Measurements from ENCODE around the gene PDIA6. TPM values are rescaled to one million over a fixed set of nuclear protein-coding genes. Genes with fewer than 3 reads are reported as not detected.

Gene PDIA6
- total RNA-seq, 4 donors from 2014 or later, result 58.2 to 109 (median 99.3) TPM

GRCh38 chr2:10814142-10814541, 1.6 kb upstream of the PDIA6 start:
- TF ChIP-seq CTCF (IDR thresholded peaks at IDR 0.05; ENCODE audit: low read depth), result no peak

GRCh38 chr2:10811517-10811916, 1.1 kb downstream of the PDIA6 start:
- TF ChIP-seq CTCF (IDR thresholded peaks at IDR 0.05; ENCODE audit: low read depth), result no peak

GRCh38 chr2:10810202-10811161, 2.1 kb downstream of the PDIA6 start:
- no peak for TF ChIP-seq CTCF (IDR thresholded peaks at IDR 0.05; ENCODE audit: low read depth)

DNA sequence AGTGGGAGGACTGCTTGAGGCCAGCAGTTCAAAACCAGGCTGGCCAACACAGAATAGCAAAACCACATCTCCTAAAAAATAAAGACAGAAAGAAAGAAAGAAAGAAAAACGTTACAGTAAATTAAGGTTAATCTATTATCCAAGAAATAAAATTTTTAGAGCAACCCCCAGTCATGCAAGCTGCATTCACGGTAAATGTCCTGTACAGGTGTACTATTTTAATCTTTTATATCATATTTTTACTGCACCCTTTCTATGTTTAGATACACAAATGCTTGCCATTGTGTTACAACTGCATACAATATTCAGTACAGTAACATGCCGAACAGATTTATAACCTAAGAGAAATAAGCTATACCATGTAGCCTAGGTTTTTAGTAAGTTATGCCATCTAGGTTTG, 6.0 kb downstream of the PDIA6 start:
- TF ChIP-seq CTCF (IDR thresholded peaks at IDR 0.05; ENCODE audit: low read depth), result no peak

DNA sequence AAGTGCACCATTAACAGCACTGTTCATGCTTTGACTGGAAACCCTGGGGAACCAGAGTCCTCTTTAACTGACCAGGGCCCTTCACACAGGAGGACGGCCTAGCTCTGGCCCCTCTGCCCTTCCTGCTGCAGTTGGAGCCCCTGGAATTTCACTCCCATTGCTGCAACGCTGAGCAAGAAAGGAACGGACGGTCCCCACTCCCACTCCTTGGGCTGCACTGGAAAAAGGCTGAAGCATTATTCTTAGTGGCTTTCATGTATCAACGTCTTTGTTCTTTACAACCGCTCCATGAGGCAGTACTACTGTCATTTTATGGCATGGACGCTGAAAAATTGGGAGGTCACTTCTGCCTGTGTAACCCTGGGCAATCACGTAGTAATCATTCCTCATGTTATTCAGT, 9.9 kb downstream of the PDIA6 start:
- no peak for TF ChIP-seq CTCF (IDR thresholded peaks at IDR 0.05; ENCODE audit: low read depth)

DNA sequence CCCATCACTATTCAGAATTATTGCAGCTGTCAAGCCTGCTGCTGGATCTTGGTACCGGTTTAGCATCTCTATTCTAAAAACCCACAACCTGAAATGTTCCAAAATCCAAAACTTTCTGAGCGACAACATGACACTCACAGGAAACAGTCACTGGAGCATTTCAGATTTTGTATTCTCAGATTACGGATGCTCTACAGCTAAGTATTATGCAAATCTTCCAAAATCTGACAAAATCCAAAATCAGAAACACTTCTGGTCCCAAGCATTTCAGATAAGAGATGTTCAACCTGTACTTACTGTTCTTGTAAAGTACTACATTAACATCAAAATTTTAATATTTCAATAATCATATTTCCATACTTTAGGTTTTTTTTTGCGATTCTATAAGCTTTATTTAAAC, 12.4 kb downstream of the PDIA6 start:
- TF ChIP-seq CTCF (IDR thresholded peaks at IDR 0.05; ENCODE audit: low read depth), result no peak

DNA sequence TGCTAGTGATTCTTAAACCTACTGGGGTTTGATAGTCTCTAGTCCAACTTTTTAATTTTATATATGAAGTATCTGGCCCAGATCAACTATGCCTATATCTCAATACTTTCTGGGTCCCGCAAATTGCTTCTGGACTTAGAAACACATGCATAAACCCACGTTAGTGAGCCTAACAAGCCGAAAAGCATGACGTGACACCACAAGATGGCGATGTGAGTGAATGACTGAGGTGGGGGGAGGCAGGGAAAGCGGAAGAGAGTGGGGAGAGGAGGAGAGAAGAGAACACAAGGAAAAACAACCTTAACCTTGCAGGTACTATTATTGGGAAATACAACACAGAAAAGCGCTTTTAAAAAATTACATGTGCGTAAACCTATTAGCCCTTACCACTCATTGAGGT, 13.8 kb downstream of the PDIA6 start:
- TF ChIP-seq CTCF (IDR thresholded peaks at IDR 0.05; ENCODE audit: low read depth), result no peak
